ENCODE results near the gene ITPR2.

The ITPR2 gene

GRCh38 chr12:26513363-26514043 is 319.5 kb downstream of the ITPR2 start:
- DNase-seq (ENCODE audit: low read depth): no peak

DNA sequence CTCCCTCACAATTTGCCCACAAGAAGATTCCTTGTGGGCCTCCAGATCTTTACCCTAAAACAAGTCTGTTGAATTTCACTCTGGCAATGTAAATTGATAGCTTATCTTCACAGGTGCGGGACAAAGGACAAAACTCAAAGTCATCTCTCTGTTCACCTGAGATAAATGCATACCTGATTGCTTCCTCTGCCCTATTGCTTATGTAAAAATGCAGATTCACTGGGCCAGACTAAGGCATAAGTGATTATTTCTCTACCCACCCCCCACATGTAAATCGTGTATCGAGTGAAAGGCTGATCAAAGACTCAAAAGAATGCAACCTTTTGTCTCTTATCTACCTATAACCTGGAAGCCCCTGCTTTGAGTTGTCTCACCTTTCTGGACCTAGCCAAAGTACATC is 320.8 kb downstream of the ITPR2 start:
- no peak for DNase-seq (ENCODE audit: low read depth)

- no peak for DNase-seq (ENCODE audit: low read depth)
These were observed 322.7 kb downstream of the ITPR2 start for GRCh38 chr12:26510354-26510674.

DNA sequence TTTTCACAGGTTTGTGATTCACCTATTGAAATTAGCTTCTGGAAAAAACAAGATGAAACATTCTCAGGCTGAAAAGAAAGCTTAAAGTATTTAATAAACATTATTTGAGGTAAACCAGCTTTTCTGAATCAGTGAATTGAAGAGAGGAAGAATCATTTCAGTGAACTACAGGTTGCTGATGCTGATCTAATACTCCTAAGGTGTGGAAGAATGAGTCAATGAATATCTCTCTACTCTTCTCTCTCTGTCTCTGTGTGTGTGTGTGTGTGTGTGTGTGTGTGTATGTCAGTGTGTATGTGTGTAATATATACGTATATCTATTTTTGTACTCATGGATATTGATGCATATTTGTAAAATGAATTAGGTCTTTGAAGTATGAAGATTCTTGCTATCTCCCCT is 325.4 kb downstream of the ITPR2 start:
- DNase-seq (ENCODE audit: low read depth): no peak

DNA sequence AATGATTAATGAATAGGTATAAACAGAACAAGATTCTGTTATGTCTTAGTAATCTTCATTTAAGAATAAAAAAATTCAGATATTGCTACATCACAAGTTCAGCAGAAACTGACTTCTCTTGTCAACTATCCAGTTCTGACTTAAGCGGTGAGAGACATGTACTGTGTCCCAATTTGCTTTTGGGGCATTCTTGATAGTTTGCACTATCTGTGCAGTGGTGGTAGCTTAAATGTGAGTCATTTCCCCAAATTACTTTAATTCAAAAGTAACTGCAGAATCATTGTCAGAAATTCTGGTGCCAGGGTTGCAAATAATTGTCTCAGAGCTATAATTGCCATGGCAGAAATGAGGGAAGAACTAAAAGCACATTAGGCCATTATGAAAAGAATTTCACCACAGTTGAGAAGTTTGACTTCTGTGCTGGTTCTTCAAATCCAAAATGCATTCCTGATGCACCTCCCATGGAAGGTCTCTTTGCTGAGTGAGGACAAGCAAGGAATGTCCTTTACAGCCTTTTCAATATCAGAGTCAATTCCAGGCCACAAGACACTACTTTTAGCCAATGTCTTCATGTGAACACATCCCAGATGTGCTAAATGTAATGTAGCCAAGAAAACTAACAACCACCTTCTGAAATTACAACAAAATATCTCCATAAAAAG is 332.9 kb downstream of the ITPR2 start:
- no peak for DNase-seq (ENCODE audit: low read depth)

GRCh38 chr12:26496170-26496569 is 336.8 kb downstream of the ITPR2 start:
- no peak for DNase-seq (ENCODE audit: low read depth)

GRCh38 chr12:26493656-26494055 is 339.3 kb downstream of the ITPR2 start:
- DNase-seq (ENCODE audit: low read depth): no peak

DNA sequence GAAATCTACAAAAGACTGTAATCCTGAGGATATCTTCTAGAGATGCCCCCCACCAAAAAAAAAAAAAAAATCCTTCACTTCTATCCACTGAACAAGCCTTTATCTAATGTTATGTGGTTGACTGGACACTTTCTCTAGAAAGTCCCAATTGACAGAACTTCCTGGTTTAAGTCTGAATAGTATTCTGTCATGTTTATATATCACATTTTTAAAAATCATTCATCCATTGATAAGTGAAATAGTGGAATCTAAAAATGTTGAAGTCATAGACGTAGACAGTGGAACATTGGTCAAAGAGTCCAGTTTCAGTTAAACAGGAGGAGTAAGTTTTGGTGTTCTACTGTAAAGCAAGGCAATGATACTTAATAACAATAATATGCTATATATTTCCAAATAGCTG is 340.6 kb downstream of the ITPR2 start:
- DNase-seq (ENCODE audit: low read depth): no peak

DNA sequence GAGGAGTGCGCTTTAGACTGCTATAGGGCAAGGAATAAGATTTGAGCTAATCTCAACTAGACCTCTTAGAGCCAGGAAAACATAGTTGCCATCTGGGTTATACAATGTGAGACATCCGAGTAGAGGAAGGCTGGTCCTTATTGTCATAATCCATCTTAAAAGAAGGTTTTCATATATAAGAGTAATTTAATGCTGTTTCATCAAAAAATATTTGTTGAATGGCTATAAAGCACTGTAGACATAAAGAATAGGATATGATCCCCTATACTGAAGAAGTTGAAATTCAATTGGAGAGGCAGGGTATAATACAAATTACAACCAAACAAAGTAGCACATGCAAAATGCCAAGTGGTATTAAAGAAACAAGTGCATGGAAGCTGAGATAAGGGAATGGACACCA is 343.1 kb downstream of the ITPR2 start:
- DNase-seq (ENCODE audit: low read depth): no peak

DNA sequence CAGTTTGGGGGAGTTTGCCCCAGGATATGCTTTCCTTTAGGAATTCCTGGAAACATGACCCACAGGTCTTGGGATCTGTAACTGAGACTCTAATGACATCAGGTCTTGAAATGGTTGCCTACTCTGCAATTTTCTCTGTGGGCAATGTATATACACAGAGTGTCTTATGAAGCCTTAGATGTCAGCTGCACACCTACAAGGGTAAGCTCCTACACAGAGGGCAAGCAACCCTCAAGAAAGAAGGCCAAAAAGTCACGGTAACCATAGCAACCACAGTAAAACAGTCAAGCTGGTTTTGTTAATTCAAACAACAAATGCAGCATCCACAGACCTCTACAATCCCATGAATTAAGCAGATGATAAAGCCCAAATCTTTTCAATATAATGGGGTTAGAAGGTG is 344.6 kb downstream of the ITPR2 start:
- DNase-seq (ENCODE audit: low read depth): no peak

DNA sequence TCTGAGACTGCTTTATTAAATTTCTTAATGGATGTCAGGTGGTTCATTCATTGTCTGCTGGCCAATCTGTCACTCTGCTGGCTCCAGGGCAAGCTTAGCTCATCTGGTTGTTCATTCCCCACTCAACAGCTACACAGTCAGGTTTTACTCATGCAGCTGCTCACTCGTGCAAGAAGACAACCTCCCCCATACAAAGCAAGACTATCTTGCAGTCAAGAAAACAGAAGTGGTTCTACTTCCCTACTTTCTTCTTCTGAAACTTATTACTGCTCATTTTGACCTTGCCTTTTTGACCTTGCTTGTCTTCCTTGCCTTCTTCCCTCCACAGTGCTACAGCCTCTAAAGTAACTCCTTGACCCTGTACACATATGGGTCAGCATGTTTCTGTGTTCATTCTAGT is 359.7 kb downstream of the ITPR2 start:
- DNase-seq (ENCODE audit: low read depth): no peak

- DNase-seq (ENCODE audit: low read depth): no peak
These were observed 361.4 kb downstream of the ITPR2 start for GRCh38 chr12:26471560-26471959.

DNA sequence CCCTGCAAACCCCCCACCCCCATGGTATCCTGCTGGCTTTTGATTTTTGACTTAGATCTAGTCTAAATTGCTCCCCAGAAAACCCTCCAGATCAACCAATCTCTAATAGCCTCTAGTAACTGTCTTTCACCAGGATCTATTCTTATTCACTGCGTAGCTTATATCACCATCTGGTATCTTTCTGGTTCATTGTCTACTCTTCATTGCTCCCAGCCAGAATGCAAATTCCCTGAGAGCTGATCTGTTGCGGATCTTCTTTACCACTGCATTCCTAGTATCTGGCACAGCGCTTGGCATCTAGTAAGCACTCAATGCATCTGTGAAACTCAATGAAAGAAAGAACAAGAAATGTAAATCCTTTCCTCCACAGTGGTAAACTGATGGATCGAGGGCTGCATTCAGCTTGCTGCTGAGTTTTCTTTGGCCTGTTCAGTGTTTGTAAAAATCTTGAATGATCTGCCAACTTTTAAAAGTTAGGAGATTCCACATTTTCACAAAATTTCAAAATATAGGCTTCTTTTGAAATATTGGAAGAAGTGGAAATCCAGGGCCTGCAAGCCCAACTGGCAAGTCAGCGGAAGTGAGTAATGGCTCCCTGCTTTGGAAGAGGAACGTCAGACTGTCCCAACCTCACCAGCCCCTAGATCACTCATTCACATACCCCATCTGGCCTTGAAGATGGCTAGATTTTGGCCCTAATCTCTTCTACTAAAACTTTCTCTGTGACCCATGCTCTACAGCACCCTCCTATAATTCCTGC is 363.4 kb downstream of the ITPR2 start:
- no peak for DNase-seq (ENCODE audit: low read depth)

DNA sequence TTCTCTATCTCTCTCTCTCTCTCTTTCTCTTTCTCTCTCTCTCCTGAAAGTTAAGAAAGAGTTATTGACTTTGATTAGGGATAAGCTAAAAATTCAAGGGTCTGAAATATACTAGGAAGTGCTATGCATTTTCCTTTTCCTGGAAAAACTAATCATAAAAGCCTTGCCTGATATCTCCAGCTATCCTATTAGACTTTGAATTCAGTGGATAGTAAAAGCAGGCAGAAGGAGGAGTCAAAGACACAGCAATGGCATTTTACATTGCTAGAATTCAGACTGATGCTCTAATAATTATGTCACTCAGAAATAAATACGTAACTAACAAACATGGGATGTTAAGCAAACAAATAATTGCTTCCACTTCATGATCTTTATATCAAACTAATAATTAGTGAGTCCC is 365.6 kb downstream of the ITPR2 start:
- DNase-seq (ENCODE audit: low read depth): no peak

- no peak for DNase-seq (ENCODE audit: low read depth)
These were observed 366.3 kb downstream of the ITPR2 start for GRCh38 chr12:26466726-26467125.

- DNase-seq (ENCODE audit: low read depth): no peak
These were observed 367.4 kb downstream of the ITPR2 start for GRCh38 chr12:26465419-26466097.

GRCh38 chr12:26461776-26462175 is 371.2 kb downstream of the ITPR2 start:
- DNase-seq (ENCODE audit: low read depth): no peak

- no peak for DNase-seq (ENCODE audit: low read depth)
These were observed 372.6 kb downstream of the ITPR2 start for GRCh38 chr12:26460361-26460760.

DNA sequence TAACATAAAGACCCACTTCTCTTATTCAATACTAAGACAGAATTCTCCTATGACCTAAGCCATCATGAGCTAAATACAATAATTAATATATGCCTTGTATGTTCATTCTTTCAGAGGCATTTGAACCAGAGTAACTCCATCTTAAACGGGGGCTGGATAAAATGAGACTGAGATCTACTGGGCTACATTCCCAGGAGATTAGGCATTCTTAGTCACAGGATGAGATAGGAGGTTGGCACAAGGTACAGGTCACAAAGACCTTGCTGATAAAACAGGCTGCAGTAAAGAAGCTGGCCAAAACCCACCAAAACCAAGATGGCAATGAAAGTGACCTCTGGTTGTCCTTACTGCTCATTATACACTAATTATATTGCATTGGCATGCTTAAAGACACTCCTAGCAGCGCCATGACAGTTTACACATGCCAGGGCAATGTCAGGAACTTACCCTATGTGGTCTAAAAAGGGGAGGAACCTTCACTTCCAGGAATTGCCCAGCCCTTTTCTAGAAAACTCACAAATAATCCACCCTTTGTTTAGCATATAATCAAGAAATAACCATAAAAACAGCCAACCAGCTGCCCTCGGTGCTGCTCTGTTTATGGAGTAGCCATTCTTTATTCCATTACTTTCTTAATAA is 376.9 kb downstream of the ITPR2 start:
- no peak for DNase-seq (ENCODE audit: low read depth)

DNA sequence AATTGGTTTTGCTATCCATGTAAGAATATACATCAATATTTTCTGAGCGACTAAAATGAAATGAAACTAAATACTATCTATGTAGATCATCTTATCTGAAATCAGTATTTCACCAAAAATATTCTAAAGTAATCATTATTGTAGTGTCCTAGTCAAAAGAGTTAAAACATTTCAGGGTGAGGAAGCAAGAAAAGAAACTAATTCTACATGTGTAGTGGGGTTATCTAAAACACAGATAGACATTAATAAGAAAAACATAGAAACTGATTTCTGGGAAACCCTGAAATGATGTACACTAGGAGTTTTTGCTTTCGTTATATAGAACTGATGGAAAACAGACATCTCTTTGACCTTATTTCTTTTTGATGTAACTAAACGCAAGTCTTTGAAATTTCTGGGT is 379.7 kb downstream of the ITPR2 start:
- DNase-seq (ENCODE audit: low read depth): no peak

- DNase-seq (ENCODE audit: low read depth): no peak
These were observed 380.5 kb downstream of the ITPR2 start for GRCh38 chr12:26452511-26452910.

DNA sequence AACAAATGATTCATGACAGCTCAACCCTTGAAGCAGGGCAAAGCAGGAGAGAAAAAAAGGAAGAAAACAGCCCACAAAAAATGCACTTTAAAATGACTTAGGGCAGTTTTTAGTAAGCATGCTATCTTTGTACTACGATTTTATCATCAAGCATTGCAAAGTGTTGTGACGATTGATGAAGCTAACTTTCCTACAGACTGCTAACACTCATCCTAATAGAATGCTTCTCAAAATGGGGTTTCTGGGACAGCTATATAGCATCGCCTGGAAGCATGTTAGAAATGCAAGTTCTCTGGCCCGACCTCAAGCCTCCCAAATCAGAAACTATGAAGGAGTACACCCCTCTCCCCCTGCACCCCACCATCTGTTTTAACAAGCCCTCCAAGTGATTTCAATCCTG is 381.2 kb downstream of the ITPR2 start:
- no peak for DNase-seq (ENCODE audit: low read depth)

Measured in activated T-cell treated with anti-CD3 and anti-CD28 coated beads for 1 hour (primary cell).